Duodenal mucosa (tissue), 2 donors: ENCODE data around the gene TEDC1.
"Not testable (repeated sequence)": the region's sequence is repeated elsewhere in the genome, so short reads cannot be mapped to it uniquely, and the experiment has no call there.

Experiments used
- H3K27ac ChIP-seq: one replicate; pipeline ENCODE4 v1.7.0; 2013; ENCODE audit warnings: low read depth, low read length
- H3K27me3 ChIP-seq, 2 donors: one replicate each; pipeline ENCODE4 v1.7.0; 2013; ENCODE audit warnings: low read length in 2 of 2, control low read depth in 1 of 2; ENCODE audit not compliant: insufficient read depth in 2 of 2, control insufficient read depth in 1 of 2
- H3K36me3 ChIP-seq, 2 donors: one replicate each; pipeline ENCODE4 v1.7.0; 2013; ENCODE audit warnings: low read length in 2 of 2, control low read depth in 1 of 2; ENCODE audit not compliant: insufficient read depth in 2 of 2, control insufficient read depth in 1 of 2
- H3K4me1 ChIP-seq, 2 donors: one replicate each; pipeline ENCODE4 v1.7.0; 2013; ENCODE audit warnings: low read length in 2 of 2, control low read depth in 1 of 2; ENCODE audit not compliant: insufficient read depth in 2 of 2, control insufficient read depth in 1 of 2
- H3K4me3 ChIP-seq, 2 donors: one replicate each; pipeline ENCODE4 v1.7.0; 2013; ENCODE audit warnings: low read length in 2 of 2, low read depth in 1 of 2
- H3K9ac ChIP-seq, 2 donors: one replicate each; pipeline ENCODE4 v1.7.0; 2013; ENCODE audit warnings: low read length in 2 of 2, low read depth in 1 of 2
- H3K9me3 ChIP-seq, 2 donors: one replicate each; pipeline ENCODE4 v1.7.0; 2013; ENCODE audit warnings: low read length in 2 of 2, control low read depth in 1 of 2; ENCODE audit not compliant: control insufficient read depth in 1 of 2

The TEDC1 gene

DNA sequence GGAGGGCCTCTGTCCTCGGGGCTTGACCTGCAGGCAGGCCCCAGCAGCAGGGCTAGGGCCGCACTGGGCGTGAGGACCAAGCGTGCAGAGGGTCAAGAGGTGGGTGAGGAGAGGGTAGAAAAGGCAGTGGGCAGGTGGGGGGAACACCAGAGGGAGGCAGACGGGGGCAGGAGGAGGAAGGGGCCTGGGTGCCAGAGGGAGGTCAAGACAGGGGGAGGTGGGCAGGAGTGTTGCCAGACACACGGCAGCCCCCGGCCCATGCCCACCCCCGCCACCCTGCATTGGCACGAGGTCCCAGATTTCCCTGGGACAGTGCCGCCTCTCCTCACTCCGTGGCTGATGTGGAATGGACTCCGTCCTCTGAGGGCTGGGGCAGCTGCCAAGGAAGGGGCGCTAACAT is 43.5 kb downstream of the TEDC1 start:
- Histone ChIP-seq H3K9me3 (no peaks in the 10 kb centered on the region), H3K4me3 (no peak overlapping the region), H3K4me1 (peaks cover 0 to 3% of the 10 kb centered on the region in 2 donors), H3K27me3 (peaks cover 4 to 8% of the 10 kb centered on the region in 2 donors), H3K27ac (no peak overlapping the region), H3K36me3 (no peaks in the 10 kb centered on the region), H3K9ac (no peak overlapping the region)

GRCh38 chr14:105536051-105536450 is 45.0 kb downstream of the TEDC1 start:
- Histone ChIP-seq H3K4me1 (peaks cover 0 to 3% of the 10 kb centered on the region in 2 donors), H3K9ac (no peak overlapping the region), H3K27ac (no peak overlapping the region), H3K4me3 (no peak overlapping the region), H3K9me3 (no peaks in the 10 kb centered on the region), H3K27me3 (peaks cover 0 to 8% of the 10 kb centered on the region in 2 donors), H3K36me3 (no peaks in the 10 kb centered on the region)

GRCh38 chr14:105536691-105537579 is 45.9 kb downstream of the TEDC1 start:
- Histone ChIP-seq H3K27ac (no peak overlapping the region), H3K4me3 (no peak overlapping the region), H3K9me3 (no peaks in the 10 kb centered on the region), H3K4me1 (peaks cover 0 to 3% of the 10 kb centered on the region in 2 donors), H3K27me3 (peaks cover 0 to 8% of the 10 kb centered on the region in 2 donors), H3K36me3 (no peaks in the 10 kb centered on the region), H3K9ac (no peak overlapping the region)

- Histone ChIP-seq H3K9me3 (no peaks in the 10 kb centered on the region), H3K27ac (no peak overlapping the region), H3K27me3 (peaks cover 0 to 7% of the 10 kb centered on the region in 2 donors), H3K9ac (no peak overlapping the region), H3K4me1 (peaks cover 0 to 3% of the 10 kb centered on the region in 2 donors), H3K4me3 (no peak overlapping the region), H3K36me3 (no peaks in the 10 kb centered on the region)
These were observed 46.8 kb downstream of the TEDC1 start for GRCh38 chr14:105537580-105538474.

GRCh38 chr14:105538481-105539049 is 47.5 kb downstream of the TEDC1 start:
- Histone ChIP-seq H3K9me3 (no peaks in the 10 kb centered on the region), H3K27ac (no peak overlapping the region), H3K4me1 (peaks cover 0 to 3% of the 10 kb centered on the region in 2 donors), H3K9ac (no peak overlapping the region), H3K36me3 (no peaks in the 10 kb centered on the region), H3K4me3 (no peak overlapping the region), H3K27me3 (peaks cover 0 to 6% of the 10 kb centered on the region in 2 donors)

DNA sequence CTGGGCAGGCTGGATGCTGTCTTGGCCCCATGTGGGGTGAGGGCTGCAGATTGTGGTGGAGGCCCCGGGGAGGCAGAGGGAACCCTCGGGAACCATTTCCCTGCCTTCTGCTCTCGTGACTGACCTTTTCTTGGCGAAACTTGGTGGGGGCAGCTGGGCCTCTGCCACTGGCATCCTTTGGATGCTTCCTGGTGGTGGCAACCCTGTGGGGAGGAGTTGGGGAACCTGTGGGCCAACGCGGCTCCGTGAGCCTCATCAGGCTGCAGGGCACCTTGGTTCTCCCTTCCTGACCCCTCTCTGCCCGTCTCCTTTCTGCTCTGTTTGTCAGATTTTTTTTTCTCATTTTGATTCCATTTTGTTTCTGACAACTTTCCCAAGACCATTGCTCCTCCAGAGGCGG is 49.8 kb downstream of the TEDC1 start:
- Histone ChIP-seq H3K9ac (no peak overlapping the region), H3K4me3 (no peak overlapping the region), H3K27me3 (peaks cover 0 to 6% of the 10 kb centered on the region in 2 donors), H3K9me3 (no peaks in the 10 kb centered on the region), H3K36me3 (no peaks in the 10 kb centered on the region), H3K27ac (no peak overlapping the region), H3K4me1 (peaks cover 0 to 3% of the 10 kb centered on the region in 2 donors)

- Histone ChIP-seq H3K9ac (no peak overlapping the region), H3K4me3 (no peak overlapping the region), H3K36me3 (no peaks in the 10 kb centered on the region), H3K9me3 (no peaks in the 10 kb centered on the region), H3K4me1 (peaks cover 0 to 3% of the 10 kb centered on the region in 2 donors), H3K27me3 (peaks cover 0 to 6% of the 10 kb centered on the region in 2 donors), H3K27ac (no peak overlapping the region)
These were observed 50.3 kb downstream of the TEDC1 start for GRCh38 chr14:105541218-105541875.

GRCh38 chr14:105545676-105546075 is 54.6 kb downstream of the TEDC1 start:
- not testable (repeated sequence) for H3K36me3 ChIP-seq, H3K4me3 ChIP-seq, H3K27me3 ChIP-seq, H3K27ac ChIP-seq, H3K9ac ChIP-seq, H3K4me1 ChIP-seq, H3K9me3 ChIP-seq

DNA sequence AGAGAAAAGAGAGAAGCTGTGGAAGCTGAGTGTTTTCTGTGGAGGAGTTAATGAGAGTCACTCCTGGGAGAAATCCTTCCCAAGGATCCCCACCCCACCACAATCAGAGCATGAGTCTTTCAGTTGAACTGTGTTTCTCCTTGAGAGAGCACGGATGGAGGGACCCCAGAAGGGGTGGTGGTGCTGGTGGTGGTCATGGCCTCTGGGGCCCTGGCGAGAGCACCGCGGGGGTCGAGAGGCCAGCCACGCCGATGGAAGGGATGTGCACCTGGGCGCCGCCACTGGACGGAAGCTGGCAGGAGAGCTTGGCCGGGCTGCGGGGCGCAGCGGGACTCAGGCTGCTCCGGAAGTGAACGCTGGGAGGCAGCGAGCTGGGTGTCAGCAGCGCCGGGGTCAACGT is 55.4 kb downstream of the TEDC1 start:
- H3K4me3 ChIP-seq, H3K9ac ChIP-seq, H3K27me3 ChIP-seq, H3K27ac ChIP-seq, H3K36me3 ChIP-seq, H3K9me3 ChIP-seq, H3K4me1 ChIP-seq: not testable (repeated sequence)
